Gastroesophageal sphincter (tissue), 3 donors: ENCODE measurements around the gene SAA1.

Experiments used
- CTCF ChIP-seq, 4 experiments: fragments of 200-600 bp in 2 of 4; fragments of 450-650 bp in 2 of 4; sonication (generic) in 1 of 4; IDR thresholded peaks; one replicate each; pipeline ENCODE4 v1.5.1; 2017 to 2019; ENCODE audit warnings: antibody characterized with exemption in 4 of 4, mild to moderate bottlenecking in 2 of 4, moderate library complexity in 2 of 4
- EP300 ChIP-seq: sonication (generic); formaldehyde crosslinking; IDR thresholded peaks from one replicate; pipeline ENCODE4 v1.6.1; 2017; ENCODE audit warnings: antibody characterized with exemption, mild to moderate bottlenecking
- POLR2A ChIP-seq, 2 donors: fragments of 450-650 bp; IDR thresholded peaks; one replicate each; pipeline ENCODE4 v1.6.1; 2017; ENCODE audit warnings: antibody characterized with exemption in 2 of 2, mild to moderate bottlenecking in 2 of 2, moderate library complexity in 1 of 2
- POLR2AphosphoS5 ChIP-seq: sonication (generic); formaldehyde crosslinking; IDR thresholded peaks from one replicate; pipeline ENCODE4 v1.6.1; 2017; ENCODE audit warnings: antibody characterized with exemption

- no peak for TF ChIP-seq CTCF (IDR thresholded peaks at IDR 0.05)
- TF ChIP-seq EP300, result no peak
- TF ChIP-seq POLR2A (IDR thresholded peaks at IDR 0.05), result no peak
- no peak for TF ChIP-seq POLR2AphosphoS5
Measured at GRCh38 chr11:18253233-18253632, 12.8 kb upstream of the SAA1 start.
